Measurements from ENCODE around the gene UBA6.

UBA6 gene

DNA sequence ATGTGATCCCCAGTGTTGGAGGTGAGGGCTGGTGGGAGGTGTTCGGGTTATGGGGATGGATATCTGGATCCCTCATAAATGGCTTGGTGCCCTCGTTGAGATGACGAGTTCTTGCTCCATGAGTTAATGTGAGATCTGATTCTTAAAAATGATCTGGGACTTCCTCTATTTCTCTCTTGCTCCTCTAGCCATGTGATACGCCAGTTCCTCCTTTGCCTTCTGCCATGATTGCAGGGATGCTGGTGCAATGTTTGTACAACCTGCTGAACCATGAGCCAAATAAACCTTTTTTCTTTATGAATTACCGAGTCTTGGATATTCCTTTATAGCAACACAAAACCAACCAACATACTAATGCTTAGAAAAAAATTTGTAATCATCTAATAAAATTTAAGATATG lies 85.8 kb downstream of the UBA6 start:
- TF ChIP-seq, protein P1, sequence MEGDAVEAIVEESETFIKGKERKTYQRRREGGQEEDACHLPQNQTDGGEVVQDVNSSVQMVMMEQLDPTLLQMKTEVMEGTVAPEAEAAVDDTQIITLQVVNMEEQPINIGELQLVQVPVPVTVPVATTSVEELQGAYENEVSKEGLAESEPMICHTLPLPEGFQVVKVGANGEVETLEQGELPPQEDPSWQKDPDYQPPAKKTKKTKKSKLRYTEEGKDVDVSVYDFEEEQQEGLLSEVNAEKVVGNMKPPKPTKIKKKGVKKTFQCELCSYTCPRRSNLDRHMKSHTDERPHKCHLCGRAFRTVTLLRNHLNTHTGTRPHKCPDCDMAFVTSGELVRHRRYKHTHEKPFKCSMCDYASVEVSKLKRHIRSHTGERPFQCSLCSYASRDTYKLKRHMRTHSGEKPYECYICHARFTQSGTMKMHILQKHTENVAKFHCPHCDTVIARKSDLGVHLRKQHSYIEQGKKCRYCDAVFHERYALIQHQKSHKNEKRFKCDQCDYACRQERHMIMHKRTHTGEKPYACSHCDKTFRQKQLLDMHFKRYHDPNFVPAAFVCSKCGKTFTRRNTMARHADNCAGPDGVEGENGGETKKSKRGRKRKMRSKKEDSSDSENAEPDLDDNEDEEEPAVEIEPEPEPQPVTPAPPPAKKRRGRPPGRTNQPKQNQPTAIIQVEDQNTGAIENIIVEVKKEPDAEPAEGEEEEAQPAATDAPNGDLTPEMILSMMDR (IDR thresholded peaks at IDR 0.05; ENCODE audit: insufficient read depth, low read depth, low read length, missing control alignments) = no peak
- no peak overlapping the region for H3K4me3 ChIP-seq (ENCODE audit: low read depth, low read length)
- DNase-seq (ENCODE audit: low read depth) = no peak

DNA sequence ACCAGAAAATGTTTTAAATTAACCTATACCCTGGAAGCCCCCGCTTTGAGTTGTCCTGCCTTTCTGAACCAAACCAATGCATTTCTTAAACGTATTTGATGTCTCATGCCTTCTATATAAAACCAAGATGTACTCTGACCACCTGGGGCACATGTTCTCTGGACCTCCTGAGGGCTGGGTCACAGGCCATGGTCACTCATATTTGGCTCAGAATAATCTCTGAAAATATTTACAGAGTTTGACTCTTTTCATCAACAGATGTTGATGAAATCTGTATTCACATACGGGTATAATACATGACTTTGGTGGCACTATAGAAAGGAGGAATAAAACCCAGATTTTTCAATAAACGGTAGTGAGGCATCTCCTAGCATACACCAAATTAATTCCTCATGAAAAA lies 86.8 kb downstream of the UBA6 start:
- no peak for DNase-seq (ENCODE audit: low read depth)
- TF ChIP-seq, protein P1 (IDR thresholded peaks at IDR 0.05; ENCODE audit: insufficient read depth, low read depth, low read length, missing control alignments) = no peak
- H3K4me3 ChIP-seq (ENCODE audit: low read depth, low read length) = no peak overlapping the region

DNA sequence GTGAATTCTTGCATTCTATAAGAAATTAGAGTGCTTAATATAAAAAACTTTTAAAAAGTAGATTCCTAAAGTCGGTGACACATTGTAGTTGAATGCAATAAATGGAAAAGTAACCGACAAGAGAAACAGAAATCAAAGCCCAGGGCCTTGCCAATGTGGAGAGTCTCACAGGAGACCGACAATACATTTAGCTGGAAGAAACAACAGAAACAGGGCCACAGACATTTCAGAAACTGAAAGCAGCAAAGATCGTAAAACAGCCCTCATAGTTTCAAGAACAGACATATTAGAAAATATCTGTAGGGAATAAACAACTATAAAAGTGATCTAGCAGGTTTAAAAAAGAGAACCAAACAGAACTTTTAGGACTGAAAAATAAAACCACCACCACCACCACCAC lies 92.9 kb downstream of the UBA6 start:
- DNase-seq (ENCODE audit: low read depth) = no peak
- no peak overlapping the region for H3K4me3 ChIP-seq (ENCODE audit: low read depth, low read length)
- TF ChIP-seq, protein P1 (IDR thresholded peaks at IDR 0.05; ENCODE audit: insufficient read depth, low read depth, low read length, missing control alignments) = no peak

DNA sequence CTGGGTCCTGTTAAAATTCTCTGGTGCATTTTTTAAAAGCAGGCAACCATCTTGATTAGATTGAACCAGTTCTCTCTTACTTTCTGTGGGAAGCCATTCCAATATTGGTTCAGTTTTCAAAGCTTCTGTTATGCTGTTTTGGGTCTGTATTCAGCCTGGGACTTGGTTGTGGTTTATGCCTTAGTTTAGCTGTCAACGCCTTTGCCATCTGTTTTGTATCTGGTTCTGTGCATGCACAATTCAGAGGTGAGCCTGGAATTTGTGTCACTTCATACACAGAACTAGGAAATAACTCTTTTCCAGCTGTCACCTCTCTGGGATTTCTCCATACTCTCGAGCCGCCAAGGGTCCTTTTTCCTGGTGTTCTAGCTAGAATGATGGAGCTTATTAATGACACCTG lies 96.2 kb downstream of the UBA6 start:
- DNase-seq (ENCODE audit: low read depth) = no peak
- H3K4me3 ChIP-seq (ENCODE audit: low read depth, low read length) = no peak overlapping the region
- TF ChIP-seq, protein P1 (IDR thresholded peaks at IDR 0.05; ENCODE audit: insufficient read depth, low read depth, low read length, missing control alignments) = no peak

DNA sequence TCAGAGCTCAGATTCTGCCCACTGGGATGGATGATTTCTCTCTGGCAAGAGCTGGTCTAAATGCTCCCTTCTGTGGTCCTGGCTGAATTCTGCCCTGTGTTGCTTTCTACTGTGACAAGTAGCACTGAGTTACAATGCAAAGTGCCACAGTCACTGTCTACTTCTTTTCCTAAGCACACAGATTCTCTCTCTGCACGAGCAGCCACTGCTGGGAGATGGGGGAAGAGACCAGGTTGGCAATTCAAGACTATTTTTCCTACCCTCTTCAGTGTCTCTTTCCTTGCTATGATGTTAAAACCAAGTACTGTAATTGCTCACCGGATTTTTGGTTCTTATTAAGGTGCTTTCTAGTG lies 97.0 kb downstream of the UBA6 start:
- no peak for DNase-seq (ENCODE audit: low read depth)
- TF ChIP-seq, protein P1 (IDR thresholded peaks at IDR 0.05; ENCODE audit: insufficient read depth, low read depth, low read length, missing control alignments) = no peak
- no peak overlapping the region for H3K4me3 ChIP-seq (ENCODE audit: low read depth, low read length)

DNA sequence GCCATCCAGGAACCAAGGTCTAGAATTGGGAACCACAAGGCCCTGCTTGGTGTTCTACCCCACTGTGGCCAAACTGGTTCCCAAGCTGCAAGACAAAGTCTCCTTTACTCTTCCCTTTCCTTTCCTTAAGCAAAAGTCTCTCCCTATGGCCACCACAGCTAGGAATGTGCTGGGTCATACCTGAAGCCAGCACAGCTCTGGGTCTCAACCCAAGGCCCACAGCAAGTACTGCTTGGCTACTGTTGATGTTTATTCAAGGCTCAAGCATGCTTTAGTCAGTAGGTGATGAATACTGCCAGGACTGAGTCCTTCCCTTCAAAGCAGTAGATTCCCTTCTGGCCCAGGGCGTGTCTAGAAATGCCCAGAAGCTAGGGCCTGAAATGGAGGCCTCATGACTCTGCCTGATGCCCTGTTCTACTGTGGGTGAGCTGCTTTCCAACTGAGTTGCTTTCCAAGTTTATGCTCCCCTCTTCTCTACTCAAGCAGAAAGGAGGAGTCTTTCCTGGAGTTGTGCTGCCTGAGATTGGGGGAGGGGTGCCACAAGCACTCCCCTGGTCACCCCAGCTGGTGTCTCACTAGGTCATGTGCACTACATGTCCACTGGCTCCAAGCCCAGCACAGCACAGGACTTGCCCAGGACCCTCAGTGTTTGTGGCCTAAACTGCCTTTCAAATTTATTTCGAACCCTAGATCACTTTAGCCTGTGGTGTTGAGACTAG lies 97.5 kb downstream of the UBA6 start:
- no peak for DNase-seq (ENCODE audit: low read depth)
- no peak overlapping the region for H3K4me3 ChIP-seq (ENCODE audit: low read depth, low read length)
- TF ChIP-seq, protein P1 (IDR thresholded peaks at IDR 0.05; ENCODE audit: insufficient read depth, low read depth, low read length, missing control alignments) = no peak

DNA sequence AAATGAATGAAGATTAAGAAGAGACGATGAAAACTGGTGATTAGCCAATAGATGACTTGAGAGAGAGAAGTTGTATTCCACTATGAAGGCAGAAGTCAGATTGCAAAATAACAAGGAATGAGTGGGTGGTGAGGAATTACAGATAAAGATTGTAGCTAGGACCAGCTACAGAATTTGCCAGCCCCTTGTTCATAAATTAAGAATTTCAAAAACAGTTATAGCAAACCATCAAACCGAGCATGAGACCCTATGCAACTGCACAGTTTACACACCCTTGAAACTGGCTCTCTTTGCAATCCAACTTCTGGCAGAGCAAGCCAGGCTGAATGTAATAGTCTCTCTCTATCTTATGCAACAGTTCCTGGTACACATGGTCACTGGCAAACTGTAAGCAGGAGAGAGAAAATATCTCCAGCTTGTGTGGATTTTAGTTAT lies 107.2 kb downstream of the UBA6 start:
- DNase-seq (ENCODE audit: low read depth) = no peak
- TF ChIP-seq, protein P1 (IDR thresholded peaks at IDR 0.05; ENCODE audit: insufficient read depth, low read depth, low read length, missing control alignments) = no peak
- H3K4me3 ChIP-seq (ENCODE audit: low read depth, low read length) = no peak overlapping the region

Data from GM12865 (cell line).